GM21423 (cell line): Measurements from ENCODE around the gene PGM2L1.
"Not testable (repeated sequence)": the region's sequence is repeated elsewhere in the genome, so short reads cannot be mapped to it uniquely, and the experiment has no call there.

Experiments
- ATAC-seq: cut with Tn5 transposase; IDR thresholded peaks from one replicate; pipeline ENCODE4 v1.9.1; 2021; ENCODE audit warnings: mild to moderate bottlenecking, moderate library complexity; ENCODE audit not compliant: unreplicated experiment

PGM2L1 gene

DNA sequence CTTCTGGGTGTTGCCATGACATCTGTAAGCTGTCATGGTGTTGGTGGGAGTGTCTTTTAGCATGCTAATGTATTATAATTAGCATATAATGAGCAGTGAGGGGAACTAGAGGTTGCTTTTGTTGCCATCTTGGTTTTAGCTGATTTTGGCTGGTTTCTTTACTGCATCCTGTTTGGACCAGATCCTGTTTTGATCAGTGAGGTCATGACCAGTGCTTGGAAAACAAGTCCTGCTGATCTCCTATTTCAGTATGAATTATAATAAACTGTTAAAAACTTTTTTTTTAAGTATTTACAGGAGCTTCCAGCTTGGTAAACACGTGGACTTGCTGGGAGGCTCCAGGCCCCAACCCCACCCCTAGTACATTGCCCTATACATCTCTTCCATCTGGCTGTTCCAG is 56.3 kb downstream of the PGM2L1 start:
- ATAC-seq = no peak

DNA sequence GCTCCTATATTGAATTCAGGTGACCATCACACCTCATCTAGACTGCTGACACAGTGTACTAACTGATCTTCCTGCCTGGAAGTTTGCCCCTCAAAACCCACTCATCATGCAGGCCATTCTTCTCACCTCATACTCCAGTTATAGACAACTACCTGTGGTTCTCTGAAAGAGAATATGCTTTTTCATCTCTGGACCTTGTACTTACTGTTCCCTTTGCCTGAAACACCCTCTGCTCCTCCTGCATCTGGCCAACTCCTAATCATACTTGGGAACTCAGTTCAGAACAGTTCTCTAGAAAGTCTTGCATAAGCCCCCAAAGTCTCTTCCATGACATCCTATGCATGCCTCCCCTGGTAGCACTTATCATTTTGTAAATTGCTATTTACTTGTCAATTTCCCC is 58.6 kb downstream of the PGM2L1 start:
- ATAC-seq = no peak

DNA sequence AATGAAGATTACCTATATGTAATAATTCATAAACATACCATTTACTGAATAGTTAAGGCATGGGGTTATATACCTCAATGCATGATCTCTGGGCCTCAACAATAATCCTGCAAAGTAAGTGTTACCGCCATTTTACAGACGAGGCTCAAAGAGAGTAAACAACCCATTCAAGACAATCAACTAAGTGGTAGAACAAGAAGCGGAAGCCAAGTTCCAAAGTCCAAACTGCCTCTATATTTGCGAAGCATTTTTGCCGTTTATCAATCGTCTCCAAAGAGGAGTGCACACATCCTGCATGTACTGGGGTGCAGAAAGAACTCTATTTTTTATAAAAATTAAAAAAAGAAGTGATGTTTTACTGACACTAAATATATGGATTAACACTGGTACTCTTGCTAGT is 59.3 kb downstream of the PGM2L1 start:
- ATAC-seq = no peak

DNA sequence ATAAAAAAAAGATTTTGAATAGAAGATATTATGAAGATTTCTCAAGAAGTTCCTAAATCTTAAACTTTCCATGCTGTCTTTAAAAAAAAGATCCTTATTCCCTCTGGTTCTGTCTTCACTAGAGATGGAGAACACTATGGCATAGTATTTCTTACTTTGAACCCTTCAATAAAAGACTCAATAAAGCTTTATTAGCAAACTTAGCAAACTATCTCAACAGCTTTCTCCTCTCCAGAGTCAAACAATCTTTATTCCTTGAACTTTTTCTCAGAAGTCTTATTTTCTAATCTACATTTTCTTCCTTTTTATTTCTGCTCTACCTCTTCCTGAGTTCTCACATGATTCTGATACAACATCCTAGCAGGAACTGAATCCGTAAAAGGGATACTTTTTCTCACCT is 65.0 kb downstream of the PGM2L1 start:
- no peak for ATAC-seq

DNA sequence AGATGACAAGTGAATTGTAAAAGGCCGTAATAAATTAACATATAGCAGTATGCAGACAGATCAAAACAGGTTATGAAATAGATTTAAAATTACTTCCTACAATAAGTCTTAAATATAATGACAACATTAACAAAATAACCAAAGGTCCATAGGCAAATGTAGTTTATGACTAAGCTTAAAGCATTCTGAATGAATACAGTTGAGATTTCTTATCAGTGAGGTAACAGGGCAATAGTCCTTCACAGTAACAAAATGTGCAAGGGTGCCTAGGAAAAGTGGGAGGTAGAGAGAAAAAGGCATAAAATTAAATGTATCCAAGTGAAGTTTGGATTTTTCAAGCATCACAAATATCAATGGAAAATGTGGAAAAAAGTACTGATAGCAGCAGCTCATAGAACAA is 65.9 kb downstream of the PGM2L1 start:
- no peak for ATAC-seq

DNA sequence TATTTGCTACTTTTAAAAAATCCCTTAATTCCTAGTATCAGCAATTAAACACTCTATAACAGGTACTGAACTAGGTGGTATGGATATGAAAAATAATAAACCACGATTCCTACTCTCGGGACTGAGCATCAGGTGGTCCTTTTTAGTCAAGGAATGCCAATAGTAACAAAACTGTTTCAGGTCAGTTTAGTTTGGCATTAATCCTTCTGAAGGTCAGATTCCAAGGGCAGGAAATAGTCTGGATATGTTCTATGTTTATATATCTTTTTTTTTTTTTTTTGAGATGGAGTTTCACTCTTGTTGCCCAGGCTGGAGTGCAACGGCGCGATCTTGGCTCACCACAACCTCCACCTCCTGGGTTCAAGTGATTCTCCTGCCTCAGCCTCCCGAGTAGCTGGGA is 67.2 kb downstream of the PGM2L1 start:
- not testable (repeated sequence) for ATAC-seq

DNA sequence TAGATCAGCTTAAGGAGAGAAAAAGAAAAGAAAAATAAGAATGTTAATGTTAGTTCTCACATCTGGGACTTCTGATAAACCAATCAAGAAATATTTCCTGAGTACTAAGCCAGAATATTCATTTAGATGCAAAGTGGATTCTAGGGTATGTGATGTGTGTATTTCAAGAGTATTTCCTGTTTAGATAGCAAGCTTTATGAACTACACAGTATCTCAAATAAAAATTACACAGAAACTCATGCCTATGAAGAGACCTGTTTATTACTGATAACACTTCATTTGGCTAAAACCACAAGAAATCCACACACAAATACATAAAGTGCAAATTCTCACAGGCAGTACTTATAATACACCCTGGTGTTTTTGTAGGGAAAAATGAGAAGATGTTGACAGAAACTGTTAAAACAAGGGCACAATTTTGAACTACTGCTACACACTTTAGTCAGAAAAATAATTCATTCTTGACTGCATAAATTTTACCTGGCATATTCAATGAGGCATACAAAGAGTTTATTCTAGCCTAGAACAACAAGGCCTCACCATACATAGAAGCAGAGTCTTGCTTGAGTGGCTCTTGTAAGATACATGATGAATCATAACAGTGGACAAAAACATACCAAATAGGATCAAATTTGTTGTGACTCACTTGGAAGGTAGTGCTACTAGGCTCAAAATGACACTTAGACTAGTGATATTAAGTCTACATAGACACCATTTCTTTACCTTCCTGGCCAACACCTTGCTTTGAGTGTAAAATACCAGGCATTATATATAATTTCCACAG is 68.0 kb downstream of the PGM2L1 start:
- no peak for ATAC-seq

DNA sequence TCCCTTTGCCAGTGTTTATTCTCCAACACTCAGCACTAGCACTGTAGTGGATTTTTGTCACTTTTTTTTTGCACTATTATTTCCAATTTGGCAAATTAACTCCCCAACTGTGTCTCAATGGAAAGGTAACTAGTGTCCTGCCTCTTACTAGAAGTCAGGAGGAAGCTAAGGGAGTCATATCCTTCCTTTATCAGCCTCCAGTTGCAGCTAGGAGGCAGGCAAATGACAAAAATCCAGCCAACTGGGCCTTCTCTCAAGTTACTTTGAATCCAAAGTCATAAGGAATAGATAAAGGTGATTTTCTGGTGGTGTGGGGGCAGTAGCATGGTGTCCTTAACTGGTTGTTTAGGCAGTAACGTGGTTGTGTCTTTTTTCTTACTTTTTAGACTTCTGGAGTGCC is 71.2 kb downstream of the PGM2L1 start:
- no peak for ATAC-seq

DNA sequence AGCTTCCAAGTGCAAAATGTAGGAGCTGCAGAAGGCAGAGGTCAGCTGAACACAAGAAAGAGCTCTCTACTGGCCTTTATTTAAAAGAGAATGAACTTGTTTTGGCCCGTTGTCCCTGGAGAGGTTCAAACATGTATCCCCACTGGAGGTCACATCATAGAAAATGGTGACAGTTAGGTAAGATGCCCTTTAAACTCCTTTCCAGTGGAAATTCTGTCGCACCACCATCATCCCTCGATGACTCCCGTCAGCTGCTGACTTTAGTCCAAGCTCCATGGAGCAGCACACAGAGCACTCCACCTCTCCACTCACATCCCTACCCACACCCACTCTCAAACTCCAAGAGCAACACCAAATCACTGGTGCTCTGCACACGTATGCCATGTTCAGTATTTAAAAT is 71.6 kb downstream of the PGM2L1 start:
- ATAC-seq = no peak

DNA sequence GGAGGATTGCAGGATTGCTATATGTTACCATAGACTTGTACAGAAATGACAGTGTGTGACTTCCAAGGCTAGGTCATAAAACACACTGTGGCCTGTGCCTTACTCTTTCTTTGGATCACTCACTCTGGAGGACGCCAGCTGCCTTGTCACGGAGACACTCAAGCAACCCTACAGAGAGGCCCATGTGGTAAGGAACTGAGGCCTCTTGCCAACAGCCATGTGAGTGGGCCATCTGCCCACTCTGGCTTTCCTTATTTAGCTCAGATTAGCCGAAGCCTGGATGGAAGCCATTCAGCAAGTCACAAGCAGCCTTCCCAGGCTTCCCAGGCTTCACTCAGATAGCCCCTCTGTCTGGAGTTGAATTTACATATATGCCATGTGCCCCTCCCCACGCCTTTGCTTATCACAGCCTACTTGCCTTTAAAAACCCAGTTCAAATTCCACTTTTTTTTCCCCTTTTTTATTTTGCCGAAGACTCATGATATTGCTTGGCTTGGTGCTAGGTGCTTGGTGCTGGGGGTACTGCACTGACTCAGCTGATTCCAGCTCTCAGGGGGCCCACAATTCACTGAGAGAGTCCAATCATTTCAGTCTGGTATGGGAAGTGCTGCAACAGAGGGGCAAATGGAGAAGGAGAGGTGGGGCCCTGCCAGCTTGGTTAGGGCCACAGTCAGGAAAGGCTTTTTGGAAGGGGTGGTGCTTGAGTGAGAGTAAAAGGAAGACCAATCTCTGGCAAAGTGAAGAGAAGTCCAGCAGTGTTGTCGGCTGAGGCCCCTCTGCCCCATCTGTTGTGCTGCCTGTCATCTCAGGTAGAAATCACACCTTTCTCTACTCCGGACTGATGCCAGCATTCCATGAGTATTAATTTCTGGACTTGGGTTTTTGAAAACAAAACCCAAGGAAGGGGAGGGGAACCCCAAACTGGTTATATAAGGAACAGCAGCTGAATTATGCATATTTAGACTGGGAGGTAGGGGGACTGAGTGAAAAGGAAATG is 72.3 kb downstream of the PGM2L1 start:
- ATAC-seq = no peak

DNA sequence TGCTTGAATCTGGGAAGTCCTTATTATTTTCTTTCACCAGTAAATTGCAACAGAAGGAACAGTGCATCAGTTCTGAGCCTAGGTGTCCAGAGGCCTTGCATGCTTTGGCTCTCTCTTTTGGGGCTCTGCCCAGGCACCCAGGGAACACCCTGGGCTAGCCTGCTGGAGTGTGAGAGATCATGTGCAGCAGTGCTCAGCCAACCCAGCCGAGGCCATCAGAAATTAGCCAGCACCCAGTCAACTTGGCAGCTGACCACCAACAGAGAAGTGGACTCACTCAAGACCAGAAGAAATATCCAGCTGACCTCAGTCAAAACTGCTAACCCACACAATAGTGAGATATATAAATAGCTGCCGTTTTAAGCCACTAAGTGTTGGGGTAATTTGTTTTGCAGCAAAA is 75.6 kb downstream of the PGM2L1 start:
- no peak for ATAC-seq

DNA sequence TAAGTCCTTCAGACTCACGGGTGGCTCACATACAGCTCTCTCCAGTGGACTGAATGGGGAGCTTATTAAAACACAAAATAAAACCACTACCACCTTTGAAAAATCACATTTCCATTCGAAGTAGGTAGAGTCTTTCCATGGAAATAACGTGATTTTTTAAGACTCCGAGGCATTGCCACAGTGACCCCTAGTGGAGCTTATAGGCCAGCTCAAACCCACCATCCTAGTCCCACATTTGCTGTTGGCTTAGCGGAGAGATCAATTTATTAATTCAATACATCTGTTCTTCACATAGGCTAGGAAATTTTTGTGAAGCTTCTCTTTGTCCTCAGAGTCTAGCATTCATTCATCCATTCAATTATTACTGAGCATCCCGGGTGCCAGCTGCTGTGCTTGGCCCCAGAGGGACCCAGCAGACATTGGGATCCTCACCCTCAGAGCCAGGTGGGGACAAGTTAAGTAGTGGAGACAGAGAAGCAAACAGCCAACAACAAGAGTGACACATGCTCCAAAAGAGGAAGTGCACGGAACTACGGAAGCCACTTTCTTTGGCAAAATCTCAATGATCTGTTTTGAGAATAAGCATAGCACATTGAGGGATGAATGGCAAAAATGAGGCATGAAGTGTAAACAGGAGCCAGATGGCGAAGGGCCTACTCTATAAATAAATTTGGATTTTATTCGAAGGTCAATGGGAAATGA is 76.6 kb downstream of the PGM2L1 start:
- no peak for ATAC-seq

DNA sequence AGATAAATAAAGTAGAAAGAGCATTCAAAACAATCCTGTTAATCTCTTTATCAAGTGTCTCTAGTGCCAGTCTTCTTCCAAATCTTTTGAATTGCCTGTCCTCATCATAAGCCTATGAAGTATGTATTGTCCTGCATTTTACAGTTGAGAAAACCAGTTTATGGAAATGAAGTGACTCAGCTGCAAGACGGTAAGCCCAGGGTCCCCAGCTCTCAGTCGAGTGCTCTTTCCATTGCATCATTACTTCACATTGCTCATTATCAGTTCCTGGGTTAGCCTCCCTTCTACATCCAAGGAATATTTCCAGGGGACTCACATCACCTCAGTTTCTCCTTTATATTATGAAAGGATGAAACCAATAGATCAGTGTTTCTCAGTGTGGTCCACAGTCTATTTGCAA is 77.7 kb downstream of the PGM2L1 start:
- ATAC-seq = no peak

DNA sequence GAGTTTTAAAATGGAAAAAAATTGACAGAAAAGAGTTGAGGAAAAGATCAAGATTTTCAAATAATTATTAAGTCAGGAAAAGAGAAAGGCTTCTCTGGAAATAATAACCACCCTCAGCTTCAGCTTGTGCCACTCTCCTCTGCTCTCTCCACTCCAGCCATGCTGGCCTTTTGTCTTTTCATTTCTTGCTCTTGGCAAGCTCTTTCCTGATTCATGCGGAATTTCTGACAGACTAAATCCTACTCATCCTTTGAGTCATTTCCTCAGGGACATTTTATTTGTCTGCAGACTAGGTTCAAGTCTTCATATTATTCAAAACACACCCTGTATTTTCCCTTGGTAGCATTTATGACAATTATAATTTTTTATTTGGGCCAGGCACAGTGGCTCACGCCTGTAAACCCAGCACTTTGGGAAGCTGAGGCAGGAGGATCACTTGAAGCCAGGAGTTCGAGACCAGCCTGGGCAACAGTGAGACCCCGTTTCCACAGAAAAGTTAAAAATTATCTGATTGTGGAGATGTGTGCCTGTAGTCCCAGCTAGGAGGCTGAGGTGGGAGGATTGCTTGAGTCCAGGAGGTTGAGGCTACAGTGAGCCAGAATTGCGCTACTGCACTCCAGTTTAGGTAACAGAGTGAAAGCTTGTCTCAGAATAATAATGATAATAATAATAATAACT is 79.0 kb downstream of the PGM2L1 start:
- ATAC-seq = no peak

DNA sequence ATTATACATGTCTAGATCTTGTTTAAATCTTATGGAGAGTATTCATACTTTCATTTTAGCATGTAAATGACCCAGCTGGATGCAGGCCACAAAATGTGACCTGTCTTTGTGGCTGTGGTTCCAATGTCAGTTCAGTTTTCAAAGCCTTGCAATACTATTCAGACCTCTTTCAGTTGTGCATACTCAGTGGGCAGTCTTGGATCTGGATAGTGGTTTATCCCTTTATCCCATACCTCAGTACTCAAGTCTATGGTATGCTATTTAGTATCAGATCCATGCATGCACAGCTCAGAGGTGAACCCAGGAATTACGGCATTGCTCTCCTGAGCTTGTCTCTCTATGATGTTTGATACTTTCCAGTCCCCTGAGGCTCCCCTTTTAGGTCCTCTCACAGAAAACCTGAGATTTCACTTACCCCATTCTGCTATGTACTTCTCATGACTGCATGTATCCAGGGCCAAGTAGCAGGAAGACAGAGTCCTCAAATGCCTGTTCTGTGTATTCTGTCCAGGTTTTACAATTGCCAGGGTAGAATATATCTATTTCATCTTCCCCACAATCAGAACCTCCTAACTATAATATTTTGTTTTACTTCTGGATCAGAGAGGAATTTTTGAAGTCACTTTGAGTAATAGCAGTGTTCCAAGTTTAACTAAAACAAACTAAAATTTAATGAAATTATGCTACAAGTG is 79.8 kb downstream of the PGM2L1 start:
- no peak for ATAC-seq

DNA sequence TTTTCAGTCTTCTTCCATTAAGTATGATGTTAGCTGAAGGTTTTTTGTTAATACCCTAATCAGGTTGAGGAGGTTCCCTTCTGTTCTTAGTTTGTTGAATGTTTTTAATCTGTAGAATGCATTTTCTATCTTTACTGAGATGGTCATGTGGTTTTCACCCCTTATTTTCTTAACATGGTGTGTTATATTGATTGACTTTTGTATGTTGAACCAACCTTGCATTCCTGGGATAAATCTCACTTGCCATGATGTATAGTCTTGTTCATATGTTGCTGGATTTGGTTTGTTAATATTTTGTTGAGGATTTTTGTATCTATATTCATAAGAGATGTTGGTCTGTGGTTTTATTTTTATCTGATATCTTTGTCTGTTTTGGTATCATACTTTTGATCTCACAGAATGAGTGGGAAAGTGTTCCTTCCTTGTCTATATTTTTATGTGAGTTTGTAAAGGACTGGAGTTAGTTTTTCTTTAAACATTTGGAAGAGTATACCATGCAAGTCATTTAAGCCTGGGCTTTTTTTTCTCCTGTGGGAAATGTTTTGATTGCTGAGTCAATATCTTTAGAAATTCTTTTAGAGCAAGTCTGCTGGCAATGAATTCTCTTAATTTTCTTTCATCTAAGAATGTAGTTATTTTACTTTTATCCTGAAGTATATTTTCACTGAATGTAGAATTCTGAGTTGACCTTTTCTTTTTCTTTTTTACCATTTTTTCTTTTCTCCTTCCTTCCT is 81.3 kb downstream of the PGM2L1 start:
- no peak for ATAC-seq

DNA sequence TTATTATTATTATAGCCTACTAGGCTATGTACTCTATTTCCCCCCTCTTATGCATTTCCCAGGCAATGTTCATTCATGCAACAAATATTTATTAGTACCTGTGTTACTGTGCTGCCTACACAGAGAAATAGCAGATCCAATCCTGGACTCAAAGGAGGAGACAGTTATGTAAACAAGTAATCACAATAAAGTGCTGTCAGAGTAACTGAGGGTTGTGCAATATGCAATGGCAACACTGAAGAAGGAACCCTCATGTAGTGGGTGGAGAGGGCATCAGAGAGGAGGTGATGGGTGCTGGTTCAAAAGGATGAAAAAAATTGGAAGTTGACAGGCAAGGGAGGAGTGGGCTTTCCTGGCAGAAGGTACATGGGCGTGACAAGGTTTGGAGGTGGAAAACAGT is 85.9 kb downstream of the PGM2L1 start:
- no peak for ATAC-seq

DNA sequence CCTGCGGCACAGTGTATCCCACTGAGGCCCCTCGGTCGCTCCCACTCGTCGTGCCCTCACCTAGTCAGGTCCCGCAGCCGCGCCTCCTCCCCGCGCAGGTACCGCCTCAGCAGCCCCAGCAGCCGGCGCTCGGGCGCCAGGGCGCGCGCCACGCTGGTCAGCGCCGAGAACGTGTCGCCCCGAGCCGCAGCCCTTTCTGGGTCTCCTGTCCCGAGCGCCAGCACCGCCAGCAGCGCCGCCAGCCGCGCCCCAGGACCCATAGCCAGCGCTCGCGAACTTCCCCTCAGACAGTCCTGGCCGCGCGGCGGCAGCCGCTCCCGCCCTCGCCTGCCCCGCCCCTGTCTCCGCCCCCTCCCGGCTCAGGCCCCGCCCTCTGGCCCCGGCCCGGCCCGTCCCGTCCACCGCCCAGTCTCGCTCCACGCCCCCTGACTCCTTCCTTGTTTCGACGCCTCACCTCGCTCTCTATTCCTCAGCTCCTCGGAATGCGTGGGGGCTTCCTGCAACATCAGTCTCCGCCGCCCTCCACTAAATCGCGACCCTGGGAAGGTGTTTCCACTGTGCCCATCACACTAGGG is 86.8 kb downstream of the PGM2L1 start, which contains the start of gene P4HA3:
TSS of gene P4HA3 (minus strand) at position 289 of the 575 bp plus-strand sequence. CDS start at position 260, 29 bp downstream.
- no peak for ATAC-seq

DNA sequence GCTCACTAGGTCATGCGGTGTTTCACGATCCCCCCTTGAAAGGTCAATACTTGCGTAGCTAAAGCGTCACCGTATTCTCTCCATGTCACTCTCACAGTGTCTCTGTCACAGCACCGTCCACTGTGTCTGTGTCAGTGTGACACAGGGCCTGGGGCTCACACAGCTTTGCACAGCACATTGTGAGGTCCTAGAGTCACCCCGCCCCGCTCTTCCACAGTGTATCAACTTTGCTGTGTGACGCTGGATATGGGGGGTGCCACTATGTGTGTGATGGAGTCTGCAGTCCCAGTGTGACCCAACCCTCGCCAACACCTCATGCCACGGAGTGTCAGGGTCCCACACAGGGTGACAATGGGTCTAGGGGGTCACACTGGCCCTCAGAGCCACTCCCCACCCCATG is 87.4 kb downstream of the PGM2L1 start:
- no peak for ATAC-seq
